IPS-NIHi7 (cell line): ENCODE measurements around the gene TULP3.
A peak's percentile ranks its signal among the peaks of the same experiment; 100 is the strongest.
"Not testable (repeated sequence)": the region's sequence is repeated elsewhere in the genome, so short reads cannot be mapped to it uniquely, and the experiment has no call there.

Experiments
- DNase-seq: peaks from one replicate; pipeline ENCODE4 v3.0.0; 2012; ENCODE audit warnings: mixed read lengths; ENCODE audit errors: extremely low spot score

The TULP3 gene

GRCh38 chr12:2890388-2891239 is at the start of gene TULP3:
TSS of gene TULP3 (plus strand) at chr12:2890891. CDS start at chr12:2890948, 57 bp downstream.
- peak; percentile 97 for DNase-seq

- no peak for DNase-seq
These were observed 49.5 kb upstream of the TULP3 start for GRCh38 chr12:2841056-2841650.

- DNase-seq, result no peak
These were observed 47.7 kb upstream of the TULP3 start for GRCh38 chr12:2842948-2843347.

GRCh38 chr12:2844786-2845185 is 45.9 kb upstream of the TULP3 start:
- no peak for DNase-seq

- no peak for DNase-seq
These were observed 45.4 kb upstream of the TULP3 start for GRCh38 chr12:2845280-2845679.

GRCh38 chr12:2851931-2852330 is 38.8 kb upstream of the TULP3 start:
- no peak for DNase-seq

GRCh38 chr12:2853626-2854025 is 37.1 kb upstream of the TULP3 start:
- DNase-seq, result peak; percentile 97

- DNase-seq, result no peak
These were observed 35.8 kb upstream of the TULP3 start for GRCh38 chr12:2854669-2855453.

GRCh38 chr12:2855546-2855945 is 35.1 kb upstream of the TULP3 start:
- no peak for DNase-seq

- DNase-seq, result no peak
These were observed 34.6 kb upstream of the TULP3 start for GRCh38 chr12:2856051-2856450.

- DNase-seq, result peak; percentile 69
These were observed 33.7 kb upstream of the TULP3 start, which contains the start of gene TEX52 for GRCh38 chr12:2857021-2857431. TSS of gene TEX52 (minus strand) at chr12:2857039. CDS start at chr12:2857026, 13 bp downstream.

GRCh38 chr12:2857576-2857975 is 33.1 kb upstream of the TULP3 start:
- DNase-seq, result no peak

GRCh38 chr12:2858334-2858733 is 32.4 kb upstream of the TULP3 start:
- no peak for DNase-seq

GRCh38 chr12:2858944-2859421 is 31.7 kb upstream of the TULP3 start:
- no peak for DNase-seq

GRCh38 chr12:2860170-2860569 is 30.5 kb upstream of the TULP3 start:
- DNase-seq, result no peak

GRCh38 chr12:2862876-2863275 is 27.8 kb upstream of the TULP3 start:
- no peak for DNase-seq

GRCh38 chr12:2863402-2863801 is 27.3 kb upstream of the TULP3 start:
- DNase-seq, result not testable (repeated sequence)

GRCh38 chr12:2864198-2864597 is 26.5 kb upstream of the TULP3 start:
- no peak for DNase-seq

GRCh38 chr12:2868986-2869632 is 21.6 kb upstream of the TULP3 start:
- not testable (repeated sequence) for DNase-seq

GRCh38 chr12:2876431-2877046 is 14.2 kb upstream of the TULP3 start:
- DNase-seq, result peak; percentile 51
